A172 (cell line): ENCODE measurements around the gene PCDHB7. TPM values are rescaled to one million over a fixed set of nuclear protein-coding genes. Genes with fewer than 3 reads are reported as not detected.
"Not testable (repeated sequence)": the region's sequence is repeated elsewhere in the genome, so short reads cannot be mapped to it uniquely, and the experiment has no call there.

Experiments
- DNase-seq: peaks from one replicate; pipeline ENCODE4 v3.0.0-alpha.2; 2015; ENCODE audit warnings: low spot score
- total RNA-seq: library from RNA; depleted of rRNA; stranded (reverse); fragments of >200 nt; shearing (Covaris generic); gene quantifications from 2 replicates; pipeline ENCODE4 v1.2.3, GENCODE V29; 2014

PCDHB7 gene
- total RNA-seq, 1 experiment from 2014 or later: 6.9 TPM

DNA sequence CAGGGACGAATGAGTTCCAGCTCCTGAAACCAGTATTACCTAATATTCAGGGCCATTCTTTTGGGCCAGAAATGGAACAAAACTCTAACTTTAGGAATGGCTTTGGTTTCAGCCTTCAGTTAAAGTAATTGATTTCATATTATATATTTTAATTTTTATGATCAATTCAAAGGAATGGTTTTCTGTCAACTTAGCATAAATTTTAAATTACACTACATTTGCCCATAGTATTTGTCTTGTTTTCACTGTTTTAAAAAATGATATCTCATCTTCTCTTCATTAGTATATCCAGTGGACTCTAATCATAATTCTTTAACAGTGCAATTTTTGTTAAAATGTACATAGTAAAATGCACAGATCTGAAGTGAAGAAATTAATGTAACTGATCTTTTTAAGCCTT, 7.9 kb downstream of the PCDHB7 start:
- no peak for DNase-seq

DNA sequence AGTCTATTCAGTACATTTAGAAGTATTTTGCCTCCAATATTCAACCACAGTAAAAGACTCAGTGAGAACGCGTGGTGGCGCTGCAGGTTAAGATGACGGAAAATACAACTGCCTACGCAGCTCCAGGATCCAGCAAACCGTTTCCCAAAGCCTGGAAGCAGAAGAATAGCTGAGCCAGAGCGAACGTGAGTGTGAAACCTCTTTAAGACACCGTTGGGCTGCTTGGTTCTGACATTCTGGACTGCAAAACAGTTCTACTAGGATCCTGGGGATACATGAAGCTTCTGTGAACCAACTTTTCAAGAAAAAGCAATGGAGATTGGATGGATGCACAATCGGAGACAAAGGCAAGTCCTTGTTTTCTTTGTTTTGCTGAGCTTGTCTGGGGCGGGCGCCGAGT, 9.8 kb downstream of the PCDHB7 start, which contains the start of gene PCDHB16:
PCDHB16 (plus strand) TSS at position 140 of the 400 bp plus-strand sequence; CDS start at position 313, 173 bp downstream.
- peak; percentile 64 for DNase-seq

DNA sequence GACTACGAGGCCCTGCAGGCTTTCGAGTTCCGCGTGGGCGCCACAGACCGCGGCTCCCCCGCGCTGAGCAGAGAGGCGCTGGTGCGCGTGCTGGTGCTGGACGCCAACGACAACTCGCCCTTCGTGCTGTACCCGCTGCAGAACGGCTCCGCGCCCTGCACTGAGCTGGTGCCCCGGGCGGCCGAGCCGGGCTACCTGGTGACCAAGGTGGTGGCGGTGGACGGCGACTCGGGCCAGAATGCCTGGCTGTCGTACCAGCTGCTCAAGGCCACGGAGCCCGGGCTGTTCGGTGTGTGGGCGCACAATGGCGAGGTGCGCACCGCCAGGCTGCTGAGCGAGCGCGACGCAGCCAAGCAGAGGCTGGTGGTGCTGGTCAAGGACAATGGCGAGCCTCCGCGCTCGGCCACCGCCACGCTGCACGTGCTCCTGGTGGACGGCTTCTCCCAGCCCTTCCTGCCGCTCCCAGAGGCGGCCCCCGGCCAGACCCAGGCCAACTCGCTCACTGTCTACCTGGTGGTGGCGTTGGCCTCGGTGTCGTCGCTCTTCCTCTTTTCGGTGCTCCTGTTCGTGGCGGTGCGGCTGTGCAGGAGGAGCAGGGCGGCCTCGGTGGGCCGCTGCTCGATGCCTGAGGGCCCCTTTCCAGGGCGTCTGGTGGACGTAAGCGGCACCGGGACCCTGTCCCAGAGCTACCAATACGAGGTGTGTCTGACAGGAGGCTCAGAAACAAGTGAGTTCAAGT, 11.8 kb downstream of the PCDHB7 start:
- not testable (repeated sequence) for DNase-seq

DNA sequence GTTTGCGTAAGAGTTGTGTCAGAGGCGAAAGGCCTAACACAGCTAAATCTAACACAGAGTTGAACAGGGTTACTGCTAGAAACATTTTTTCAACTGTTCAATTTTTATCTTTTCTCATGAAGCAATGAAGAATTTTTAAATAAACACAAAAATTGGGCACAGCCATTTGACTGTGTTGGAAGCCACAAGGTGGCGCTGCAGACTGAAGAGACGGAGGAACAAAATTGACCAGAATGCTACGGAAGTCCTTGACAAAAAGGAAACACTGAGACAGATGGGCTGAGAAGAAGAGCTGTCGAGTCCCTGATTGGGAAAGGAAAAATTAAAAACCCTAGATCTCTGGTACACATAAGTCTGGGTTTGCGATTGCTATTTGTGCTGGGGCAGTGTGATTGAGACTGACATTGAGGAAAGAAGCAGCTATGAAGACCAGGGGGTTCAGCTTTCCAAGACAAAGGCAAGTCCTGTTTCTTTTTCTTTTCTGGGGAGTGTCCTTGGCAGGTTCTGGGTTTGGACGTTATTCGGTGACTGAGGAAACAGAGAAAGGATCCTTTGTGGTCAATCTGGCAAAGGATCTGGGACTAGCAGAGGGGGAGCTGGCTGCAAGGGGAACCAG, 14.6 kb downstream of the PCDHB7 start, which contains the start of gene PCDHB9:
PCDHB9 (plus strand) TSS at position 265 of the 616 bp plus-strand sequence; CDS start at position 423, 158 bp downstream.
- DNase-seq: peak; percentile 59

DNA sequence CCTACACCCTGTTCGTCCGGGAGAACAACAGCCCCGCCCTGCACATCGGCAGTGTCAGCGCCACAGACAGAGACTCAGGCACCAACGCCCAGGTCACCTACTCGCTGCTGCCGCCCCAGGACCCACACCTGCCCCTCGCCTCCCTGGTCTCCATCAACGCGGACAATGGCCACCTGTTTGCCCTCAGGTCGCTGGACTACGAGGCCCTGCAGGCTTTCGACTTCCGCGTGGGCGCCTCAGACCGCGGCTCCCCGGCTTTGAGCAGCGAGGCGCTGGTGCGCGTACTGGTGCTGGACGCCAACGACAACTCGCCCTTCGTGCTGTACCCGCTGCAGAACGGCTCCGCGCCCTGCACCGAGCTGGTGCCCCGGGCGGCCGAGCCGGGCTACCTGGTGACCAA, 16.2 kb downstream of the PCDHB7 start:
- not testable (repeated sequence) for DNase-seq

DNA sequence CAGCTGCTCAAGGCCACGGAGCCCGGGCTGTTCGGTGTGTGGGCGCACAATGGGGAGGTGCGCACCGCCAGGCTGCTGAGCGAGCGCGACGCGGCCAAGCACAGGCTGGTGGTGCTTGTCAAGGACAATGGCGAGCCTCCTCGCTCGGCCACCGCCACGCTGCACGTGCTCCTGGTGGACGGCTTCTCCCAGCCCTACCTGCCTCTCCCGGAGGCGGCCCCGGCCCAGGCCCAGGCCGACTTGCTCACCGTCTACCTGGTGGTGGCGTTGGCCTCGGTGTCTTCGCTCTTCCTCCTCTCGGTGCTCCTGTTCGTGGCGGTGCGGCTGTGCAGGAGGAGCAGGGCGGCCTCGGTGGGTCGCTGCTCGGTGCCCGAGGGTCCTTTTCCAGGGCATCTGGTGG, 16.7 kb downstream of the PCDHB7 start:
- DNase-seq: not testable (repeated sequence)

- DNase-seq: peak; percentile 55
Observed at GRCh38 chr5:141192110-141192725, 19.8 kb downstream of the PCDHB7 start, which contains the start of gene PCDHB10. PCDHB10 (plus strand) TSS chr5:141192353; CDS start chr5:141192553, 200 bp downstream.

GRCh38 chr5:141194332-141194731, 21.9 kb downstream of the PCDHB7 start:
- DNase-seq: not testable (repeated sequence)

GRCh38 chr5:141196363-141196762, 23.9 kb downstream of the PCDHB7 start:
- no peak for DNase-seq

DNA sequence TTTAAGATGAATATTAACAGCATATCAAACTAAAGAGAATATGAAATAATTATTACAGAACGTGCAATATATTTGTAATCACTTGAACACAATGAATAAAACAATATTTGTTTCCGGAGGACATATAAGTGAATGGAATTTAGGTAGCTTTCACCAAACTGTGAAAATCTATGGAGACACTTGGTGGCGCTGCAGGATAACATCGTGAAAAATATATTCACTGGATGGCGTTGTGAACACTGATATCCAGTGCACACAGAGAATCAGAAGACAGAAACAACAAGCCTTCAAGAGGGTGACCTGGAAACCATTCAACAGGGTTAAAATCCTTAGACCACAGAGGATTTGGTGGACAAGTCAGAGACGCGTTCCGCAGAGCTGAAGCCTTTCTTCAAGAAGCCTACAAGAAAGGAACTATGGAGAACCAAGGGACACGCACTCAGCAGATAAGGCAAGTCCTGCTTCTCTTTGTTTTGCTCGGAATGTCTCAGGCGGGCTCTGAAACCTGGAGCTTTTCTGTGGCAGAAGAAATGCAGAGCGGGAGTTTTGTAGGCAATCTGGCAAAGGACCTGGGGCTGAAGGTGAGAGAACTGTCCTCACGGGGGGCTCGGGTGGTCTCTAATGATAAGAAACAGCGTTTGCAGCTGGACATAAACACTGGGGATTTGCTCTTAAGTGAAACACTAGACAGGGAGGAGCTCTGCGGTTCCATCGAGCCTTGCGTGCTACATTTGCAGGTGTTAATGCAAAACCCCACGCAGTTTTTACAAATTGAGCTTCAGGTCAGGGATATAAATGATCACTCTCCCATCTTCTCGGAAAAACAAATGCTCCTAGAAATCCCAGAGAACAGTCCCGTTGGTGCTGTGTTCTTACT, 27.2 kb downstream of the PCDHB7 start, which contains the start of gene PCDHB11:
PCDHB11 (plus strand) TSS at position 269 of the 877 bp plus-strand sequence; CDS start at position 417, 148 bp downstream.
- DNase-seq: no peak

GRCh38 chr5:141201126-141201525, 28.7 kb downstream of the PCDHB7 start:
- not testable (repeated sequence) for DNase-seq

DNA sequence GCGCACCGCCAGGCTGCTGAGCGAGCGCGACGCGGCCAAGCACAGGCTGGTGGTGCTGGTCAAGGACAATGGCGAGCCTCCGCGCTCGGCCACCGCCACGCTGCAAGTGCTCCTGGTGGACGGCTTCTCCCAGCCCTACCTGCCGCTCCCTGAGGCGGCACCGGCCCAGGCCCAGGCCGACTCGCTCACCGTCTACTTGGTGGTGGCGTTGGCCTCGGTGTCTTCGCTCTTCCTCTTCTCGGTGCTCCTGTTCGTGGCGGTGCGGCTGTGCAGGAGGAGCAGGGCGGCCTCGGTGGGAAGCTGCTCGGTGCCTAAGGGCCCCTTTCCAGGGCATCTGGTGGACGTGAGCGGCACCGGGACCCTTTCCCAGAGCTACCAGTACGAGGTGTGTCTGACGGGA, 29.2 kb downstream of the PCDHB7 start:
- DNase-seq: not testable (repeated sequence)

DNA sequence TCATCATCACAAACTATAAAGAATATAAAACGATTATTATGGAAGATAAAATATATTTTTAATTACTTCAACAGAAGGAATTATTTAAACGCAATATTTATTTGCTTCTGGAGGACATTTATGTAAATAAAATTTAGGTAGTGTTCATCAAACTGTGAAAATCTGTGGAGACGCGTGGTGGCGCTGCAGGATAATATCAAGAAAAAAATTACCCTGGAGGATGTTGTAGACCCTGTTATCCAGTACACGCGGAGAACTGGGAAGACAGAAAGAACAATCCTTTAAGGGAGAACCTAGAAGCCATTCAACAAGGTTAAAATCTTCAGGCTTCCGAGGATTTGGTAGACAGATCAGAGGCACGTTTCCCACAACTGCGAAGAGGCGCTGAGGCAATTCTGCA, 36.0 kb downstream of the PCDHB7 start, which contains the start of gene PCDHB12:
PCDHB12 (plus strand) TSS at position 242 of the 400 bp plus-strand sequence. CDS start 189 bp downstream, outside the sequence.
- DNase-seq: no peak

GRCh38 chr5:141210281-141210680, 37.8 kb downstream of the PCDHB7 start:
- not testable (repeated sequence) for DNase-seq

DNA sequence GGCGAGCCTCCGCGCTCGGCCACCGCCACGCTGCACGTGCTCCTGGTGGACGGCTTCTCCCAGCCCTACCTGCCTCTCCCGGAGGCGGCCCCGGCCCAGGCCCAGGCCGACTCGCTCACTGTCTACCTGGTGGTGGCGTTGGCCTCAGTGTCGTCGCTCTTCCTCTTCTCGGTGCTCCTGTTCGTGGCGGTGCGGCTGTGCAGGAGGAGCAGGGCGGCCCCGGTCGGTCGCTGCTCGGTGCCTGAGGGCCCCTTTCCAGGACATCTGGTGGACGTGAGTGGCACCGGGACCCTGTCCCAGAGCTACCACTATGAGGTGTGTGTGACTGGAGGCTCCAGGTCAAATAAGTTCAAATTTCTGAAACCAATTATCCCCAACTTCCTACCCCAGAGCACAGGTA, 38.4 kb downstream of the PCDHB7 start:
- DNase-seq: not testable (repeated sequence)

DNA sequence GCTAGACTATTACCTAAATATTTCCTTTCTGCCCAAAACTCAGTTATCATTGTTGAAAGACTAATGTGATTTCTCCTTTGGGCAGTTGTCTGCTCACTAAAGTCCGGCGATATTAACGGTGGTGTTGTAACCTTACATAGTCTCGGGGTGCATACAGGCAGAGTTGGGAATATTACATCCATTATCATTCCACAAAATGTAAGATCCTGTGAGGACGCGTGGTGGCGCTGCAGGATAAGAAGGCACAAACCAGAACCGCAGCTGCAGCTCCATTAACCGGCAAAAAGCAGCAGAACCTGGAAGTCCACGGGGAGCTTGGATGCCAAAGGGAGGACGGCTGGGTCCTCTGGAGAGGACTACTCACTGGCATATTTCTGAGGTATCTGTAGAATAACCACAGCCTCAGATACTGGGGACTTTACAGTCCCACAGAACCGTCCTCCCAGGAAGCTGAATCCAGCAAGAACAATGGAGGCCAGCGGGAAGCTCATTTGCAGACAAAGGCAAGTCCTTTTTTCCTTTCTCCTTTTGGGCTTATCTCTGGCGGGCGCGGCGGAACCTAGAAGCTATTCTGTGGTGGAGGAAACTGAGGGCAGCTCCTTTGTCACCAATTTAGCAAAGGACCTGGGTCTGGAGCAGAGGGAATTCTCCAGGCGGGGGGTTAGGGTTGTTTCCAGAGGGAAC, 41.4 kb downstream of the PCDHB7 start, which contains the start of gene PCDHB13:
PCDHB13 (plus strand) TSS at position 264 of the 684 bp plus-strand sequence; CDS start at position 469, 205 bp downstream.
- DNase-seq: not testable (repeated sequence)

- not testable (repeated sequence) for DNase-seq
Observed at GRCh38 chr5:141214583-141214982, 42.1 kb downstream of the PCDHB7 start.

DNA sequence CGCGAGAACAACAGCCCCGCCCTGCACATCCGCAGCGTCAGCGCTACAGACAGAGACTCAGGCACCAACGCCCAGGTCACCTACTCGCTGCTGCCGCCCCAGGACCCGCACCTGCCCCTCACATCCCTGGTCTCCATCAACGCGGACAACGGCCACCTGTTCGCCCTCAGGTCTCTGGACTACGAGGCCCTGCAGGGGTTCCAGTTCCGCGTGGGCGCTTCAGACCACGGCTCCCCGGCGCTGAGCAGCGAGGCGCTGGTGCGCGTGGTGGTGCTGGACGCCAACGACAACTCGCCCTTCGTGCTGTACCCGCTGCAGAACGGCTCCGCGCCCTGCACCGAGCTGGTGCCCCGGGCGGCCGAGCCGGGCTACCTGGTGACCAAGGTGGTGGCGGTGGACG, 43.1 kb downstream of the PCDHB7 start:
- DNase-seq: not testable (repeated sequence)

DNA sequence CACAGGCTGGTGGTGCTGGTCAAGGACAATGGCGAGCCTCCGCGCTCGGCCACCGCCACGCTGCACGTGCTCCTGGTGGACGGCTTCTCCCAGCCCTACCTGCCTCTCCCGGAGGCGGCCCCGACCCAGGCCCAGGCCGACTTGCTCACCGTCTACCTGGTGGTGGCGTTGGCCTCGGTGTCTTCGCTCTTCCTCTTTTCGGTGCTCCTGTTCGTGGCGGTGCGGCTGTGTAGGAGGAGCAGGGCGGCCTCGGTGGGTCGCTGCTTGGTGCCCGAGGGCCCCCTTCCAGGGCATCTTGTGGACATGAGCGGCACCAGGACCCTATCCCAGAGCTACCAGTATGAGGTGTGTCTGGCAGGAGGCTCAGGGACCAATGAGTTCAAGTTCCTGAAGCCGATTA, 43.6 kb downstream of the PCDHB7 start:
- DNase-seq: not testable (repeated sequence)

- DNase-seq: peak; percentile 76
Observed at GRCh38 chr5:141223112-141223783, 50.8 kb downstream of the PCDHB7 start, which contains the start of gene PCDHB14. PCDHB14 (plus strand) TSS chr5:141223343; CDS start chr5:141223506, 163 bp downstream.
